Fibroblast of mammary gland (primary cell): Measurements from ENCODE around the gene CBX5.

Experiments
- DNase-seq: peaks from one replicate; pipeline ENCODE4 v3.0.0-alpha.2; 2010; ENCODE audit warnings: low read depth
- H3K4me3 ChIP-seq: 2 replicates; pipeline ENCODE4 v1.5.1; 2011; ENCODE audit warnings: low read depth, mild to moderate bottlenecking, low read length, moderate library complexity; ENCODE audit not compliant: control insufficient read depth
- TF ChIP-seq, protein P1 (sequence below): conservative IDR thresholded peaks from 2 replicates; pipeline ENCODE4 v1.5.1; 2011; ENCODE audit warnings: low read depth, low read length, inconsistent platforms; ENCODE audit not compliant: control insufficient read depth, insufficient read depth

CBX5 gene

DNA sequence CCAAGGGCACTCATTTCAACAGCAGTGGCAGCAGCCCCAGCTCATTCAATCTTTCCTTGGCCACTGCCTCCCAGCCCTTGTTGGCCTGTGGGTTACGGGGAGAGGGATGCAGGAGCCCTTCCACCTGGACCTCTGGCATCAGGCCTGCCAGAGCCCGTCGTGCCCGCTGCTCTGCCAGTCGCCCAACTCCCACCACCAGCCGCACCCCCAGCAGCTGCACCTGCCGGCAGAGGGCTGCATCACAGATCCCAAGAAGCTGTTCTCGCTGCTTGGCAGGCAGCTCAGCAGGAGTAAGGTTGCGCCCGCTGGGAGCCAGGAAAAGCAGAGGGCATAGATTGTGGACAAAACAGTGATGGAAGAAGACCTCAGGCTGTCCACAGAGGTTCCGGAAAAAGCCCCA is 97.8 kb downstream of the CBX5 start:
- TF ChIP-seq, protein P1, sequence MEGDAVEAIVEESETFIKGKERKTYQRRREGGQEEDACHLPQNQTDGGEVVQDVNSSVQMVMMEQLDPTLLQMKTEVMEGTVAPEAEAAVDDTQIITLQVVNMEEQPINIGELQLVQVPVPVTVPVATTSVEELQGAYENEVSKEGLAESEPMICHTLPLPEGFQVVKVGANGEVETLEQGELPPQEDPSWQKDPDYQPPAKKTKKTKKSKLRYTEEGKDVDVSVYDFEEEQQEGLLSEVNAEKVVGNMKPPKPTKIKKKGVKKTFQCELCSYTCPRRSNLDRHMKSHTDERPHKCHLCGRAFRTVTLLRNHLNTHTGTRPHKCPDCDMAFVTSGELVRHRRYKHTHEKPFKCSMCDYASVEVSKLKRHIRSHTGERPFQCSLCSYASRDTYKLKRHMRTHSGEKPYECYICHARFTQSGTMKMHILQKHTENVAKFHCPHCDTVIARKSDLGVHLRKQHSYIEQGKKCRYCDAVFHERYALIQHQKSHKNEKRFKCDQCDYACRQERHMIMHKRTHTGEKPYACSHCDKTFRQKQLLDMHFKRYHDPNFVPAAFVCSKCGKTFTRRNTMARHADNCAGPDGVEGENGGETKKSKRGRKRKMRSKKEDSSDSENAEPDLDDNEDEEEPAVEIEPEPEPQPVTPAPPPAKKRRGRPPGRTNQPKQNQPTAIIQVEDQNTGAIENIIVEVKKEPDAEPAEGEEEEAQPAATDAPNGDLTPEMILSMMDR: no peak
- no peak overlapping the region for H3K4me3 ChIP-seq
- no peak for DNase-seq
